ENCODE data around the gene ZNF787.

Gene ZNF787

GRCh38 chr19:56121180-56122167, at the start of gene ZNF787:
Gene ZNF787, minus strand, starts transcription at chr19:56121295. Its CDS starts 18,078 bp downstream, at chr19:56103217.
- TF ChIP-seq CTCF (conservative IDR thresholded peaks at IDR 0.05; ENCODE audit: low read depth, low read length): no peak
- DNase-seq (ENCODE audit: low read depth): peak; percentile 97
- H3K4me3 ChIP-seq (ENCODE audit: low read depth, low read length): peak within 1 kb of the TSS; percentile 82

- DNase-seq (ENCODE audit: low read depth): peak; percentile 25
- H3K4me3 ChIP-seq (ENCODE audit: low read depth, low read length): no peak overlapping the region
- no peak for TF ChIP-seq CTCF (conservative IDR thresholded peaks at IDR 0.05; ENCODE audit: low read depth, low read length)
These were observed 49.2 kb upstream of the ZNF787 start for GRCh38 chr19:56170261-56170660.

- peak; percentile 21 for DNase-seq (ENCODE audit: low read depth)
- no peak overlapping the region for H3K4me3 ChIP-seq (ENCODE audit: low read depth, low read length)
- TF ChIP-seq CTCF (conservative IDR thresholded peaks at IDR 0.05; ENCODE audit: low read depth, low read length): no peak
These were observed 46.0 kb upstream of the ZNF787 start for GRCh38 chr19:56167064-56167578.

GRCh38 chr19:56163097-56163496, 42.0 kb upstream of the ZNF787 start:
- DNase-seq (ENCODE audit: low read depth): no peak
- TF ChIP-seq CTCF (conservative IDR thresholded peaks at IDR 0.05; ENCODE audit: low read depth, low read length): no peak
- no peak overlapping the region for H3K4me3 ChIP-seq (ENCODE audit: low read depth, low read length)

- DNase-seq (ENCODE audit: low read depth): peak; percentile 43
These were observed 41.2 kb upstream of the ZNF787 start for GRCh38 chr19:56162258-56162657.

GRCh38 chr19:56161534-56161933, 40.4 kb upstream of the ZNF787 start:
- no peak for DNase-seq (ENCODE audit: low read depth)
- no peak for TF ChIP-seq CTCF (conservative IDR thresholded peaks at IDR 0.05; ENCODE audit: low read depth, low read length)
- H3K4me3 ChIP-seq (ENCODE audit: low read depth, low read length): no peak overlapping the region

More at GRCh38 chr19:56162258-56162657, 41.2 kb upstream of the ZNF787 start:
- no peak overlapping the region for H3K4me3 ChIP-seq (ENCODE audit: low read depth, low read length)
- TF ChIP-seq CTCF (conservative IDR thresholded peaks at IDR 0.05; ENCODE audit: low read depth, low read length): no peak

Measured in choroid plexus epithelial cell (primary cell).